A549 (cell line): ENCODE results near the gene CNTNAP2. TPM values are rescaled to one million over a fixed set of nuclear protein-coding genes. Genes with fewer than 3 reads are reported as not detected.

Experiments used
- ATAC-seq, 2 experiments: fragments of 200-7000 bp in 1 of 2; fragments of >200 bp in 1 of 2; cut with Nextera tagmentation in 1 of 2; cut with Tn5 transposase in 1 of 2; 3 replicates each; pipeline versions ENCODE4 v1.8.0 to v1.9.1; 2018 to 2020; ENCODE audit warnings: mild to moderate bottlenecking in 1 of 2, moderate library complexity in 1 of 2
- CTCF ChIA-PET: fragments of 300-600 bp; sonication (Branson Sonifier 250); formaldehyde crosslinking; extraction: SDS; loops from one replicate; lab custom pipeline; 2021; ENCODE audit warnings: antibody characterized with exemption, inconsistent platforms; lab: Yijun Ruan, JAX
- POLR2A ChIA-PET: fragments of 350-600 bp; formaldehyde crosslinking; extraction: SDS; loops from one replicate; lab custom pipeline; 2021; ENCODE audit warnings: antibody characterized with exemption, inconsistent platforms; lab: Yijun Ruan, JAX
- DNase-seq, 2 experiments: peaks; one replicate each; pipeline versions ENCODE4 v3.0.0 to v3.0.0-alpha.2; 2011 to 2016; ENCODE audit warnings: low read depth in 1 of 2, low spot score in 1 of 2
- FAIRE-seq: peaks from 2 replicates; lab custom pipeline; 2011; peaks lifted over from hg19 to GRCh38; lab: Jason Lieb, UNC
- H3K27ac ChIP-seq, 2 experiments: fragments of >200 bp; sonication (Bioruptor Twin); formaldehyde crosslinking; 3 replicates each; pipeline ENCODE4 v1.5.1; 2016 to 2017
- H3K4me1 ChIP-seq: fragments of >200 bp; sonication (Bioruptor Twin); formaldehyde crosslinking; 3 replicates; pipeline ENCODE4 v1.6.1; 2016
- H3K4me2 ChIP-seq: fragments of >200 bp; sonication (Bioruptor Twin); formaldehyde crosslinking; 3 replicates; pipeline ENCODE4 v1.6.1; 2016
- H3K4me3 ChIP-seq: fragments of >200 bp; sonication (Bioruptor Twin); formaldehyde crosslinking; 3 replicates; pipeline ENCODE4 v1.5.1; 2016
- H3K9me3 ChIP-seq: fragments of >200 bp; sonication (Bioruptor Twin); formaldehyde crosslinking; 3 replicates; pipeline ENCODE4 v1.6.1; 2016
- BCL3 ChIP-seq: fragments of >200 bp; sonication (Bioruptor Twin); formaldehyde crosslinking; IDR thresholded peaks from 3 replicates; pipeline ENCODE4 v1.6.1; 2016
- CEBPB ChIP-seq, 2 experiments: fragments of >200 bp in 1 of 2; sonication (Bioruptor Twin) in 1 of 2; formaldehyde crosslinking in 1 of 2; IDR thresholded peaks; 2 replicates each; pipeline ENCODE4 v1.6.1; 2012 to 2016
- CHD2 ChIP-seq: fragments of 150-350 bp; IDR thresholded peaks from 2 replicates; pipeline ENCODE4 v1.6.1; 2014; ENCODE audit warnings: low read length; ENCODE audit not compliant: partially characterized antibody
- CTCF ChIP-seq: fragments of >200 bp; sonication (Bioruptor Twin); formaldehyde crosslinking; IDR thresholded peaks from 3 replicates; pipeline ENCODE4 v1.5.1; 2016
- EHMT2 ChIP-seq: fragments of 200-600 bp; sonication (generic); IDR thresholded peaks from 2 replicates; pipeline ENCODE4 v1.6.1; 2016; ENCODE audit warnings: antibody characterized with exemption, low read depth, mild to moderate bottlenecking, moderate library complexity
- ESRRA ChIP-seq: fragments of 150-350 bp; IDR thresholded peaks from 2 replicates; pipeline ENCODE4 v1.6.1; 2014; ENCODE audit warnings: mild to moderate bottlenecking, low read length, borderline replicate concordance
- HDAC2 ChIP-seq: fragments of 200-600 bp; sonication (generic); IDR thresholded peaks from 2 replicates; pipeline ENCODE4 v1.6.1; 2016
- HES2 ChIP-seq: fragments of >200 bp; sonication (Bioruptor Twin); formaldehyde crosslinking; IDR thresholded peaks from 2 replicates; pipeline ENCODE4 v1.6.1; 2016
- HEYL ChIP-seq: fragments of 250-450 bp; sonication (Bioruptor Pico); IDR thresholded peaks from 2 replicates; pipeline ENCODE4 v1.8.0; 2021; ENCODE audit warnings: mild to moderate bottlenecking, moderate library complexity
- NPAS2 ChIP-seq: fragments of 250-450 bp; sonication (Bioruptor Pico); IDR thresholded peaks from 2 replicates; pipeline ENCODE4 v1.8.0; 2022; ENCODE audit warnings: mild to moderate bottlenecking, moderate library complexity, borderline replicate concordance
- NR3C1 ChIP-seq: fragments of >200 bp; sonication (Bioruptor Twin); formaldehyde crosslinking; IDR thresholded peaks from 3 replicates; pipeline ENCODE4 v1.6.1; 2017
- PHF8 ChIP-seq: fragments of 200-600 bp; sonication (generic); IDR thresholded peaks from 2 replicates; pipeline ENCODE4 v1.6.1; 2016; ENCODE audit warnings: low read depth, mild to moderate bottlenecking, antibody characterized with exemption, moderate library complexity, borderline replicate concordance
- POLR2A ChIP-seq: IDR thresholded peaks from 2 replicates; pipeline ENCODE4 v1.6.1; 2012; ENCODE audit warnings: mild to moderate bottlenecking, low read length
- POLR2AphosphoS2 ChIP-seq: conservative IDR thresholded peaks from 2 replicates; pipeline ENCODE4 v1.6.1; 2012; ENCODE audit warnings: low read length, improper control_type of control experiment, inconsistent platforms
- RFX5 ChIP-seq: fragments of 450-650 bp; IDR thresholded peaks from 2 replicates; pipeline ENCODE4 v1.7.1; 2014; ENCODE audit warnings: antibody characterized with exemption, mild to moderate bottlenecking, moderate library complexity
- TP53 ChIP-seq: fragments of 250-450 bp; sonication (Bioruptor Pico); IDR thresholded peaks from 2 replicates; pipeline ENCODE4 v1.5.0; 2021; ENCODE audit warnings: mild to moderate bottlenecking, moderate library complexity
- WGBS: methylation state at CpG from one replicate; pipeline ENCODE4 v1.1.6; 2017; ENCODE audit errors: missing lambda C conversion rate; 5-methylcytosine and 5-hydroxymethylcytosine counted together
- polyA plus RNA-seq, 4 experiments: library from polyadenylated mRNA; depleted of rRNA in 3 of 4; stranded (reverse); fragments of >200 nt; fragmentation: RNase III in 1 of 4; extraction: RNeasy Plus Mini Kit Qiagen cat#74134 plus additional on column Dnase treatment in 1 of 4; gene quantifications; 2 replicates in 3 of 4; 3 replicates in 1 of 4; pipeline ENCODE4 v1.2.3, GENCODE V29; 2011 to 2017
- TF ChIP-seq, protein P1 (sequence below): fragments of 250-450 bp; sonication (Bioruptor Pico); IDR thresholded peaks from 2 replicates; pipeline ENCODE4 v1.5.0; 2021; ENCODE audit warnings: mild to moderate bottlenecking, moderate library complexity, borderline replicate concordance
- TF ChIP-seq, protein P2 (sequence below): fragments of 200-600 bp; sonication (generic); IDR thresholded peaks from 2 replicates; pipeline ENCODE4 v1.6.1; 2016; ENCODE audit warnings: antibody characterized with exemption, mild to moderate bottlenecking, moderate library complexity
- TF ChIP-seq, protein P3 (sequence below): fragments of 150-350 bp; IDR thresholded peaks from 2 replicates; pipeline ENCODE4 v1.6.1; 2014; ENCODE audit warnings: low read depth, mild to moderate bottlenecking, low read length

The CNTNAP2 gene
- polyA plus RNA-seq, 2 of the 4 experiments (the other 2 are of a cell fraction) = 0.05 to 0.13 TPM

- CTCF ChIA-PET = no interaction called here
- POLR2A ChIA-PET = no interaction called here
These were observed 1932.5 kb downstream of the CNTNAP2 start for GRCh38 chr7:148049068-148049467.

More at GRCh38 chr7:148049068-148049467, 1932.5 kb downstream of the CNTNAP2 start:
- H3K27ac ChIP-seq = no peak overlapping the region
- no peaks in the 10 kb centered on the region for H3K9me3 ChIP-seq
- H3K4me1 ChIP-seq = no peaks in the 10 kb centered on the region
- H3K4me2 ChIP-seq = no peak overlapping the region
- no peak for FAIRE-seq
- WGBS = 31% methylated on average over 4 of the region's 4 CpGs
- no peak overlapping the region for H3K4me3 ChIP-seq
- ATAC-seq = no peak
- TF ChIP-seq POLR2A (no peak), CEBPB (IDR thresholded peaks at IDR 0.05) (no peak), PHF8 (no peak), POLR2AphosphoS2 (no peak), HDAC2 (no peak), ESRRA (no peak), CTCF (no peak), NPAS2 (CRISPR knock-in tag) (no peak), TP53 (CRISPR knock-in tag) (no peak), BCL3 (no peak), RFX5 (no peak), NR3C1 (no peak), CHD2 (no peak), HEYL (CRISPR knock-in tag) (no peak), EHMT2 (no peak), HES2 (no peak)
- TF ChIP-seq, protein P1, sequence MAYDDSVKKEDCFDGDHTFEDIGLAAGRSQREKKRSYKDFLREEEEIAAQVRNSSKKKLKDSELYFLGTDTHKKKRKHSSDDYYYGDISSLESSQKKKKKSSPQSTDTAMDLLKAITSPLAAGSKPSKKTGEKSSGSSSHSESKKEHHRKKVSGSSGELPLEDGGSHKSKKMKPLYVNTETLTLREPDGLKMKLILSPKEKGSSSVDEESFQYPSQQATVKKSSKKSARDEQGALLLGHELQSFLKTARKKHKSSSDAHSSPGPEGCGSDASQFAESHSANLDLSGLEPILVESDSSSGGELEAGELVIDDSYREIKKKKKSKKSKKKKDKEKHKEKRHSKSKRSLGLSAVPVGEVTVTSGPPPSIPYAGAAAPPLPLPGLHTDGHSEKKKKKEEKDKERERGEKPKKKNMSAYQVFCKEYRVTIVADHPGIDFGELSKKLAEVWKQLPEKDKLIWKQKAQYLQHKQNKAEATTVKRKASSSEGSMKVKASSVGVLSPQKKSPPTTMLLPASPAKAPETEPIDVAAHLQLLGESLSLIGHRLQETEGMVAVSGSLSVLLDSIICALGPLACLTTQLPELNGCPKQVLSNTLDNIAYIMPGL (CRISPR knock-in tag) = no peak
- TF ChIP-seq, protein P2, sequence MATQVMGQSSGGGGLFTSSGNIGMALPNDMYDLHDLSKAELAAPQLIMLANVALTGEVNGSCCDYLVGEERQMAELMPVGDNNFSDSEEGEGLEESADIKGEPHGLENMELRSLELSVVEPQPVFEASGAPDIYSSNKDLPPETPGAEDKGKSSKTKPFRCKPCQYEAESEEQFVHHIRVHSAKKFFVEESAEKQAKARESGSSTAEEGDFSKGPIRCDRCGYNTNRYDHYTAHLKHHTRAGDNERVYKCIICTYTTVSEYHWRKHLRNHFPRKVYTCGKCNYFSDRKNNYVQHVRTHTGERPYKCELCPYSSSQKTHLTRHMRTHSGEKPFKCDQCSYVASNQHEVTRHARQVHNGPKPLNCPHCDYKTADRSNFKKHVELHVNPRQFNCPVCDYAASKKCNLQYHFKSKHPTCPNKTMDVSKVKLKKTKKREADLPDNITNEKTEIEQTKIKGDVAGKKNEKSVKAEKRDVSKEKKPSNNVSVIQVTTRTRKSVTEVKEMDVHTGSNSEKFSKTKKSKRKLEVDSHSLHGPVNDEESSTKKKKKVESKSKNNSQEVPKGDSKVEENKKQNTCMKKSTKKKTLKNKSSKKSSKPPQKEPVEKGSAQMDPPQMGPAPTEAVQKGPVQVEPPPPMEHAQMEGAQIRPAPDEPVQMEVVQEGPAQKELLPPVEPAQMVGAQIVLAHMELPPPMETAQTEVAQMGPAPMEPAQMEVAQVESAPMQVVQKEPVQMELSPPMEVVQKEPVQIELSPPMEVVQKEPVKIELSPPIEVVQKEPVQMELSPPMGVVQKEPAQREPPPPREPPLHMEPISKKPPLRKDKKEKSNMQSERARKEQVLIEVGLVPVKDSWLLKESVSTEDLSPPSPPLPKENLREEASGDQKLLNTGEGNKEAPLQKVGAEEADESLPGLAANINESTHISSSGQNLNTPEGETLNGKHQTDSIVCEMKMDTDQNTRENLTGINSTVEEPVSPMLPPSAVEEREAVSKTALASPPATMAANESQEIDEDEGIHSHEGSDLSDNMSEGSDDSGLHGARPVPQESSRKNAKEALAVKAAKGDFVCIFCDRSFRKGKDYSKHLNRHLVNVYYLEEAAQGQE = no peak
- TF ChIP-seq, protein P3, sequence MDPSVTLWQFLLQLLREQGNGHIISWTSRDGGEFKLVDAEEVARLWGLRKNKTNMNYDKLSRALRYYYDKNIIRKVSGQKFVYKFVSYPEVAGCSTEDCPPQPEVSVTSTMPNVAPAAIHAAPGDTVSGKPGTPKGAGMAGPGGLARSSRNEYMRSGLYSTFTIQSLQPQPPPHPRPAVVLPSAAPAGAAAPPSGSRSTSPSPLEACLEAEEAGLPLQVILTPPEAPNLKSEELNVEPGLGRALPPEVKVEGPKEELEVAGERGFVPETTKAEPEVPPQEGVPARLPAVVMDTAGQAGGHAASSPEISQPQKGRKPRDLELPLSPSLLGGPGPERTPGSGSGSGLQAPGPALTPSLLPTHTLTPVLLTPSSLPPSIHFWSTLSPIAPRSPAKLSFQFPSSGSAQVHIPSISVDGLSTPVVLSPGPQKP = no peak
- TF ChIP-seq, all 56 proteins: peak for 0
- no peak for DNase-seq
